ENCODE measurements around the gene DRC1.

DRC1 gene

DNA sequence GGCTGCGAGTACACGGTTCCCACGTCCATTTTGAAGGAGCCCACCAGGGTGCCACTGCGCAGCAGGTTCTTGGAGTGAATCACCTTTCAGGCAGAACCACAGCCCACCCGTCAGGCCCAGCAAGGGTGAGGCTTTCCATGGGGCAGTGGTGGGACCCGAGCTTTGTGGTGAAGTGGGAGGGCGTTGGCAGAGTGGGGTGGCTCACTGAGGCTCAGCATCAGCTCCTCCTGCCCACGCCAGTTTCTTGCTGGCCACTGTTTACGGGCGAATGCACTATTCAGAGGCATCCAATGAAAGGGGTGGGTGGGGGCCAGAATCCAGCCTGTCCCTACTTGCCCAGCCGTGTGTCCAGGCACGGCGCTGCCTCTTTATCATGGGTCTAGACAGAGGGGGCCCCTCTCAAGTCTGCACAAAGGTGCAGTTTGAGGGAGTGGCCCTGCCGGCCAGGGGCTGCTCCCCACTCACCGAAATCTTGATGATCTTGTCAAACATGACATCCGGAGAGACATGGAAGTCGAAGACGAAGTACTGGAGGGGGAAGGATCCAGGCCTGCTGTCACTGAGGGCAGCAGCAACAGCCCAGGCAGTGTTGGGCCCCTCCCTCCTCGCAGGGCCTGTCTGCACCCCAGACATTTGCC lies 87.6 kb downstream of the DRC1 start:
- DNase-seq (ENCODE audit: extremely low read depth in 1 of 2, low read depth in 1 of 2): no peak

DNA sequence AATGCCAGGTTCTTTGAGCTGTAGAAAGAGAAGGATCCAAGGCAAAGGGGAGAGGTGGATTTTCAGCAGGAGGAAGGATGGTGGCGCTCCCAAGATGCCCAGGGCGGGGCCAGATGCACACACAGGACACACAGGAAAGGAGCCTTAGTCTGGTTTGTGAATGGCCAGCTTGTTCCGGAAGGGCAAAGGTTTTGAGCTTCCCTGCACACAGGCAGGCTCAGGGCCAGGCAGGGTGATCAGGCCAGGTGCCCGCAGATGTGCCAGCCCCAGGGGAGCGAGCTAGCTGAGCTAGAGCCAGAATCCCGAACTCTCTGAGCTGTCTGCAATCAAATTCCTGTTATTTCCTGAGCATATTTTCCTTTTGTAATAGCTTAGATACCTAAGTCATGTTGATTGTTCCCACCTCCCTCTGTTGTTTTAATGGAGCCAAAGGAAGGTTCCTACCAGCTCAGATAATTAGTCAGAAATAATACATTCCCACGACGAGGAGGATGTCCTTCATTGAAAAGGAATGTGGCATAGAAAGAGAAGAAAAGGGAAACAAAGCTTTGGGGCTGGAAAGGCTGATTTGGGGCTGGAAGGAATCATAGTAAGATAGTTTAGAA lies 89.9 kb downstream of the DRC1 start:
- DNase-seq (ENCODE audit: extremely low read depth in 1 of 2, low read depth in 1 of 2): no peak

DNA sequence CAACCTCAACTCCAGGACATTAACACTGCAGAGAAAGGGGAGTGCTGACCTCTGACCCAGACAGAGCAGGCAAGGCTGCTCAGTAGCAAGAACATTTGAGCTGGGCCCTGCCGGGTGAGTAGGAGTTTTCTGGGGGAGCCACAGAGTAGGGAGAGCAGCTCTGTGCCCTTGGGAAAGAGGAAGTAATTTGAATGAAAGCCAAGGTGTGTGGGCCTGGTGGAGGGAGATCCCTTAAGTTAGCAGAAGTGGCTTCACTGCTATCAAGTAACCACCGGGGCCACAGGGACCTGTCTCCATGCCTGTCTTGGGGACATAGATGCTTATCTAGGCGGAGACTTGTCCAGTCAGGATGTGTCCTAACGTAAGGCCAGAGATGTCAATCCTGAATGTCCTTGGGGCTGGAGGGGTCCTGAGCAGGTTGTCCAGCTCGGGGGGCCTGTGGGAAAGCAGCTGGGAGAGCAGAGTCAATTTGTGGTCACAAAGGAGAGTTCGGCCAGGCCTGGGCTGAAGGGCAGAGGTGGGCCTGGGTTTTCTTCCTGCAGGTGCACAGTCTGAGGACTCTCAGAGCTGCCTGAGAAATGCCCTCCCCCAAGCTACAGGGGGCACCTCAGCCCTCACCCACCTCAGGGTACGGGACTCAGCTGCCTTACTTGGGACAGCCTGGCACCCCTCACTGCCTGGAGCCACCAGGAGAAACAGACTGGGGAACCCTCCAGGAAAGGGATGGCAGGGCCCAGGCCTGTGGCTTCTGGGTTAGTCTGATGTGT lies 91.2 kb downstream of the DRC1 start:
- no peak for DNase-seq (ENCODE audit: extremely low read depth in 1 of 2, low read depth in 1 of 2)

DNA sequence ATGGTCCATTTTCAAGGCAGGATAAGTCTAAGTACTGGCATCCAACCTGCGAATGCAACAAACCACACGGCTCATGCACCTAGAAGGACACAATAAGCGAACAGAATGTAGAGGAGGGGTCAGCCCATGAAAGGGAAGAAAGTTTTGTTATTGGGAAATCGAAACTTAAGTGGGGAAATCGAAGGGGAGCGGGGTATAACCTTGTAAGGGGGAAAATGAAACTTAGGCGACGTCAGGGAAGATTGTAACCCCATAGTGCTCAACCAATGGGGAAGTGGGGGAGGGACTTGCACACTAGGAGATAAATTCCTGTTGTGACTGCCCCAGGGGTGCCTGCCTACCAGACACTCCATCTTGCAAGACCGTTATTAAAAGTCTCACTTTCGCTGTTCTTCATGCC lies 91.8 kb downstream of the DRC1 start:
- DNase-seq (ENCODE audit: extremely low read depth in 1 of 2, low read depth in 1 of 2): no peak

DNA sequence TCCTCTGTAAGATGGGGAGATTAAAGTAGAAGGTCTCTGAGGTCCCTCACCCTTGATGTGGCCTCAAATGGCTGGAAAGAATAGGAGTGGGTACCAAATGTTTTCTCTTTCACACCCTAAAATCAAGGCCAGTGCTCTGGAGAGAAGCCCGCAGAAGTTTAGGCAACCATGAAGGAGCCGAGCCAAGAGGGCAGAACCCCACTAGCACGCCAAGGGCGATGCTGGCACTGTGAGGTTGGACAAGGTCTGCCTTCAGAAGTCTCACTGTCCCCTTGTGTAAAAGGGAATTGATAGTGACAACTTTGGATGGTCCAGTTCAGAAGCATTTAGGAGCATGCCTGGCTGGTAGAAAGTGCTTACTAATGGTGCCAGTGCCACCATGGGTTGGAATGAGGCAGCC lies 92.5 kb downstream of the DRC1 start:
- DNase-seq (ENCODE audit: extremely low read depth in 1 of 2, low read depth in 1 of 2): no peak

DNA sequence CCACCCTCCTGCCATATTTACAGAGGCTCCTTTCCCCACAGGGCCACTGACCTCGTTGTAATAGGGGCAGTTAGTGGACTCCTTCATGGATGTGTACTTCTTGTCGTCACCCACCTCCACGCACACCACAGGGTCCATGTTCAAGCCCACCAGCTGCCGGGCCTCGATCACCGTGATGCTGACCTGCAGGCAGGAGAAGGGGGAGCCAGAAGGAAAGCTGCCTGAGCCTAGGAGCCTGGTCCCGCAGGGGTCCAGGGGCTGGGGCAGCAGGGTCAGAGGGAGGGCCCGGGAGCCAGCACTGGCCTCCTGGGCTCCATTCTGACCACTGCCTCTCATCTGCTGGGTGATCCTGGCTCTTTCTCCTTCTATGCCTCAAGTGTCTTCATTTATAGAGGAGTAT lies 93.2 kb downstream of the DRC1 start:
- DNase-seq (ENCODE audit: extremely low read depth in 1 of 2, low read depth in 1 of 2): no peak

DNA sequence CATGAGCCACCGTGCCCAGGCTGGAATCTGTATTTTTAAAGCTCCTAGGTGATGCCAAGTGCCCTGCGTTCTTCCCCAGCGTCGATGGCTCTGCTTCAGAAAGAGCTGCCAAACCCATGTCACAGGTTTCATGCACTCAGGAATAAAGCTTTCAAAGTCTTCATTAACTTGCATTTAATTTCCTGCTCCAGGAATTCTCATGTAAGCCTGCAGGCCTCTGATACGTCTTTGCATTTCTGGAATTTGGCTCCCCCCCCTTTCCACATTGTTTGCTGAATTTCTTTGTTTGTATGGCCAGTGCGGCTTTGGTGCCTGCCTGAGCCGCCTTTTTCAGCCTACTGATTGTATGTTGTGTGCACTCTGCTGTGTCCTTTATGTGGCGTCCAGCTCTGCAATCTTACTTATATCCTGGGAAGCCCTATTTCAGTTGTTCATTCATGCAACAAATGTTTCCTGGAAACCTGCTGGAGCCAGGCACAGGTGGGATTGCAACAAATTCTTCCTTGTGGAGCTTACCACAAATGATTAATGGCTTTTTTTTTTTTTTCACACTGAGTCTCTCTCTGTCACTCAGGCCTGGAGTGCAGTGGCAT lies 94.1 kb downstream of the DRC1 start:
- DNase-seq (ENCODE audit: extremely low read depth in 1 of 2, low read depth in 1 of 2): no peak

DNA sequence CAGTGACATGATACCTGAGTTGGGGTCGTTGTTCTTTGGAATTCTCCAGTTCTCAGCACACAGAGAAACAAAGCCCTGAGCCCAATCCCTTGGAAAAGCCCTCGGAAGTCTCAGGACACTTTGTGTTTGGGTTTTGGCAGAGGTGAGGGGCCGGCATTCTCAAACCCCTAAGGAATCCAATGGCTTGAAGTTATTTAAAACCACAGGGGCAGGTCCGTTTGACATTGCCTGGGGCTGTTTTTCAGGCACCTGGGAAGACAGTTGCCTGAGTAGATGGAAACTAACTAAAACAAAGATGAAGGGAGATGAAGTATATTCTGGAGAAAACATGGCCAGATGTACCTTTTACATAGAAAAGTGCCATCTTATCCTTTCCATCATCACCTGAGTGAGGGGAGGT lies 98.7 kb downstream of the DRC1 start:
- DNase-seq (ENCODE audit: extremely low read depth in 1 of 2, low read depth in 1 of 2): no peak

DNA sequence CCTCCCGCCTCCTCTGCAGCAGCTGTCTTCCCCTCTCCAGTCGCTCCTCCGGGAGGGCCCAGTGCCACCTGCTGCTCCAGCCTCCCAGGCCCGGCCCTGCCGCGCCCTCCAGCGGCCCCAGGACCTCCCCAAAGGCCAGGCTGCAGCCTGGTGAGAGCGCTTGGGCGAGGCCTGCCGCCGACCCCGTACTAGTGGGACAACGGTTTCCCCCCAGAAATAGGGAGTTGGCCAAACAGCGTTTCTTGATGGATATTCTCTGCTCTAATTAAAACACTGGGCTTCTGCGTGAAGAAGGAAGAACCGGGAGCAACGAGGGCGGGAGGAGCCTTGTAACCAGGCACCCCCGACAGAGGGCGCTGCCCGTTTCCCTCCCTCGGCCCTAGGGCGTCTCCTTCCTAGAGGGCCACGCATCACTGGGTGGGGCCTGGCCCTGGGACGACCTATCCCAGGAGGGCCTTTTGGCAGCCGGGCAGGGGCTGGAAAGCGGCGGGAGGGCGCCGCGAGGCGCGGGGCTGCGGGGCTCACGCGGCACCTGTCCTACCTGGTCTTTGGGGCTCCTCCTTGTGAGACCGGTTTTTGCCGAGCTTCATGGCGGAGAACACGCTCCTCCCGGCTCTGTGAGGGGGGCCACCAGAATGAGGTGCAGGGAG lies 101.6 kb downstream of the DRC1 start:
- peak; percentile 64 to 80 for DNase-seq (ENCODE audit: extremely low read depth in 1 of 2, low read depth in 1 of 2)

DNA sequence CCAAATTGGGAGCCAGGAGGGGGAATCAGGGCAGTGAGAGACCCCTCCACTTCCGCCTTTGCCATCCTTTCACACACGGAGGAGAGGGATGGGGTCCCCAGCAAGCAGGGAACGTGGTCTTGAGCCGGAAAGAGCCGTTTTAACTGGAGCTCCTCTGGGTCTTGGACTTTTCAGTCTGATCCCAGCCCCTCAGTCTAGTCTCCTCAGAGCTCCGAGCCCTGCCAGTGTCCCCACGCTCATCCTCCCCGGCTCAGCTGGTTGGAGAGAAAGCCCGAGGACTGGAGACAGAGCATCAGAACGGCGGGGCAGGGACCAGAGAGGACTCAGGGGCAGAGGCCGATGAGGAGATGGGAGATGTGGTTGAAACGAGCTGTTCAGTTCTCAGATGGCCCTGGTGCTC lies 102.3 kb downstream of the DRC1 start:
- no peak for DNase-seq (ENCODE audit: extremely low read depth in 1 of 2, low read depth in 1 of 2)

DNA sequence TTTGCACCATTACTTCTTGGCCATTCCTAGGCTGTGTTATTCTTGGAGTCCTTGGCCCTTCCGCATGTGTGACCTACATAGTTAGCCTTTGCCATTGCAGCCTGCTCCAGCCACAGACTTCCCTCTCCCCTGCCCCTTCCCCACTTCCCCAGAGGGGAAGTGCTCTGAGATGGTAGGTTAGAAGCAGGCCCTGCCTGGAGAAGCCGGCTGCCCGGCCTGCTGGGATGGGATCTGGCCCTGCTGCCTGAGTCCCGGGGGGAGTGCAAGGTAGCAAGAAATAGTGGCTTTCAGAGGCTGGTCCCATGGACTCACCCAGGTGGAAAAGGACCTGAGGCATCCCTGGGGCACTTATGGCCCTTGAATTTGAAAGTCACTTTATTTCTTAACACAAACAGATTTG lies 104.6 kb downstream of the DRC1 start:
- DNase-seq (ENCODE audit: extremely low read depth in 1 of 2, low read depth in 1 of 2): no peak

Measured in stimulated activated CD8-positive, alpha-beta memory T cell treated with anti-CD3 and anti-CD28 coated beads, Interleukin-7, amount 100 ng/mL, for 48 hours (primary cell).